Right renal cortex interstitium (tissue), 3 donors: ENCODE data around the gene TMPRSS13. TPM values are rescaled to one million over a fixed set of nuclear protein-coding genes. Genes with fewer than 3 reads are reported as not detected.

Source experiments
- DNase-seq, 3 donors: peaks; one replicate each; pipeline ENCODE4 v3.0.0-alpha.2; 2013; ENCODE audit warnings: low read depth in 3 of 3, low spot score in 2 of 3
- polyA plus RNA-seq, 3 donors: library from polyadenylated mRNA; unstranded; fragments of 120-200 nt; gene quantifications; one replicate each; pipeline ENCODE4 v1.2.1, GENCODE V29; 2013; ENCODE audit not compliant: insufficient read length in 3 of 3

The TMPRSS13 gene
- polyA plus RNA-seq, 3 donors: 0.36 to 0.60 (median 0.48) TPM

- no peak for DNase-seq
Observed at GRCh38 chr11:117900720-117901440, 28.3 kb downstream of the TMPRSS13 start.

- DNase-seq: no peak
Observed at GRCh38 chr11:117900121-117900648, 29.0 kb downstream of the TMPRSS13 start.

- no peak for DNase-seq
Observed at GRCh38 chr11:117898059-117898458, 31.1 kb downstream of the TMPRSS13 start.

GRCh38 chr11:117892651-117893050 is 36.6 kb downstream of the TMPRSS13 start:
- DNase-seq: no peak

GRCh38 chr11:117891362-117891761 is 37.8 kb downstream of the TMPRSS13 start:
- DNase-seq: no peak

- DNase-seq: no peak
Observed at GRCh38 chr11:117888139-117888566, 41.0 kb downstream of the TMPRSS13 start.

- no peak for DNase-seq
Observed at GRCh38 chr11:117887431-117888138, 41.6 kb downstream of the TMPRSS13 start.

- no peak for DNase-seq
Observed at GRCh38 chr11:117885777-117886176, 43.4 kb downstream of the TMPRSS13 start.

GRCh38 chr11:117884994-117885393 is 44.2 kb downstream of the TMPRSS13 start:
- no peak for DNase-seq

GRCh38 chr11:117883063-117883462 is 46.1 kb downstream of the TMPRSS13 start:
- DNase-seq: no peak

- no peak for DNase-seq
Observed at GRCh38 chr11:117882311-117882905, 46.8 kb downstream of the TMPRSS13 start.

GRCh38 chr11:117881217-117881616 is 48.0 kb downstream of the TMPRSS13 start:
- DNase-seq: no peak

- no peak for DNase-seq
Observed at GRCh38 chr11:117879516-117880480, 49.4 kb downstream of the TMPRSS13 start.

GRCh38 chr11:117878939-117879475 is 50.2 kb downstream of the TMPRSS13 start:
- DNase-seq: no peak

GRCh38 chr11:117878314-117878938 is 50.8 kb downstream of the TMPRSS13 start:
- no peak for DNase-seq

GRCh38 chr11:117877120-117877784 is 52.0 kb downstream of the TMPRSS13 start:
- DNase-seq: no peak

GRCh38 chr11:117876341-117877119 is 52.7 kb downstream of the TMPRSS13 start, which contains the start of gene FXYD6:
Gene FXYD6, minus strand, starts transcription at chr11:117876658. Its CDS starts 33,882 bp downstream, at chr11:117842776.
- DNase-seq: peak in 1 of 3 donors; percentile 75

- no peak for DNase-seq
Observed at GRCh38 chr11:117876059-117876340, 53.2 kb downstream of the TMPRSS13 start.
